CD4-positive, alpha-beta T cell treated with Interleukin-6 at 100 ng/mL for 8 hours (primary cell): Measurements from ENCODE around the gene GPR82.
"Not testable (repeated sequence)": the region's sequence is repeated elsewhere in the genome, so short reads cannot be mapped to it uniquely, and the experiment has no call there.

ENCODE experiments used
- DNase-seq: peaks from one replicate; pipeline ENCODE4 v3.0.0-alpha.2; 2020; ENCODE audit warnings: mixed read lengths, low spot score

The GPR82 gene

GRCh38 chrX:41719610-41720009, 4.4 kb upstream of the GPR82 start:
- DNase-seq, result not testable (repeated sequence)

DNA sequence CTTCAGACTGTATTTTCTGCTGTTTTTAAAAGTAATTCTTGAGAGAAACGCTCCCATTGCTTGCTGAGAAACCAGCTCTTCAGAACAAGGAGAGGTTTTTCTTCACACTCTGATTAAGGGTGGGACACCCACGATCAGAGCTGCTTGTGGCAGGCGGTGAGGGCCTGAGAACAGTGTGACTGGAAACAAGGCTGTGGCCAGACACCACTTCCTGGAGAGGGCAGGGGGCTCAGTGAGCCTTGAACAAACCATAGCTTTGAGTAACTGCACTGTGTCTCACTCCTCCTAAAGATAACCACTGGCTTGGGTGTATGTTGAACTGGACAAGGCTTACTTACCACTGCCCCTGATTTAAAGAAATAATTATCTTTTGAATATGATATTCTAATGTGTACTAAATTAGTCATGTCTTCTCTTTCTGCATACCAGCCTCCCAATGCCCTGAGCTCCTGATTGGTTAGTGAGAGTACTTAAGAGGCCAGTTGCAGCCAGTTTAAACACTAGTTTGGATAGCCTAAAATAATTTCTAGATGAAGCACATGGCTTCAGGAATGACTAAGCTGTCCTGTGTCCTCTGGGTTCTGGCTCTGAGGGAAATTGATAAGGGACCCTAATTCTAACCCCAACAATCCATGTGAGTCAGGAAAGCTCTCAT, 3.7 kb upstream of the GPR82 start:
- peak; percentile 27 for DNase-seq

DNA sequence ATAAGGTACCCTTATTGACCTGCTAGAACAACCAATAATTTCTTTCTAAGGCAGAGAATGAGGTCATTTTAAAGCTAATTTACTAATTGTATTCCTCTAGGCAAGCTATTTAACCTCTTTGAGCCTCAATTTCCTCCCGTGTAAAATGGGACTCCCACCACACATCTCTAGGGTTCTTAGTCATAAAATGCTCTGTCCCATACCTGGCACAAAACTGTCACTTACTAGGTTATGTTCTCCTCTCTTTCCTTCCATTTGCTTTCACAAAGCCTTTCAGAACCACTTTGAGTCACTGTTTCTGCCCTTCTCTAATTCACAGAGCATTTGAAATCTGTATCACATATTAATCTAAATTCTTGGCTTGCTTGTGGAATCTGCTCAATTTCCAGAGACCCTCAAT, 2.4 kb upstream of the GPR82 start:
- no peak for DNase-seq

DNA sequence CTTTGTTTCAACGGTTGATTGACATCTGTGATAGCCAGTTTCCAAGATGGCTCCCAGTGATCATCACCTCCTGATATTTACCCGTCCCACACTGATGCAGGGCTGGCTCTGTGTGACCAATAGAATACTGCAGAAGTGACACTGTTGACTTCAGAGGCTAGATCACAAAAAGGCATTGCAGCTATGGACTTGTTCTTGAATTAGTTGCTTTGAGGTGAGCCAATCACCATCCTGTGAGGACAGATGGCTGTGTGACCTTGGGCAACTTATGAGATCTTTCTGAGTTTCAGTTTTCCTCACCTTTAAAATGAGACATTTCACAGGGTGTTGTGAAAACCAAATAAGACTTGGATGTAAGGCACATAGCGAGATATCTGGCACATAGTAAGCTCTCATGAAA, 1.8 kb upstream of the GPR82 start:
- no peak for DNase-seq

GRCh38 chrX:41722816-41723618, 964 bp upstream of the GPR82 start:
- no peak for DNase-seq

DNA sequence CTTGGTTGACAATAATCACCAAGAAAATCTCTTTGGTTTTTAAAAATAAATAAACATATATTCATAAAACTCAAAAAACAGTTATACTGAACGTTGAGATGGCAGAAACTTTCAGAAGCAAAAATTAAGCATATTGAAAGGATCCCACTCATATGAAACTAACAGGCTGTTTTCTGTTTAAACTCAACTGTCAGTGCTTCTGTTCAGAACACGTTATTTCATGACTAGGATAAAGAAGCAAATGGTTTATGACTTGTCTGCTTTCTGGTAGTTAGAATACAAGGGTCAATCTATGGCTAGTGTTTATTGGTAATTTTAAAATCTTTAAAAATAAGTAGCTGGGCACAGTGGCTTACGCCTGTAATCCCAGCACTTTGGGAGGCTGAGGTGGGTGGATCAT, 4.1 kb downstream of the GPR82 start:
- no peak for DNase-seq

DNA sequence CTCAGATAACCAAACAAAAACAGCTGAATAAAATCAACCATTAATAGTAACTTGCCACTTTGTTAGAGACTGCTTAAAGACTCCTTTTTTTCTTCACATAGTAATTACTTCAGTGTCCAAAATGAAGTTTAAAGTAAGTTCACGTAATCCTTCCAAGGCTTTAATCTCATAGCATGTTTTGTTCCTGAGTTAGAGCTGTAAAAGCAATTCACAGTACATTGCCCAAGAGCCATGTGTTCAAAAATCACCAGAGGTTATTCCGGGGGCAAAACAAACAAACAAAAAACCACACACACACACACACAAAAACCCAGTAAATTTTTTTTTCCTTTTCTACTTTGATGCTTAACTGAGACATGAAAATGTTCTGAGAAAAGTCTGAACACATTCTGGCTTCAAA, 6.1 kb downstream of the GPR82 start:
- no peak for DNase-seq

- no peak for DNase-seq
Measured at GRCh38 chrX:41732260-41732659, 8.3 kb downstream of the GPR82 start.

- DNase-seq, result no peak
Measured at GRCh38 chrX:41733939-41734338, 10.0 kb downstream of the GPR82 start.

GRCh38 chrX:41734530-41734929, 10.5 kb downstream of the GPR82 start:
- DNase-seq, result no peak

- no peak for DNase-seq
Measured at GRCh38 chrX:41737065-41737464, 13.1 kb downstream of the GPR82 start.

DNA sequence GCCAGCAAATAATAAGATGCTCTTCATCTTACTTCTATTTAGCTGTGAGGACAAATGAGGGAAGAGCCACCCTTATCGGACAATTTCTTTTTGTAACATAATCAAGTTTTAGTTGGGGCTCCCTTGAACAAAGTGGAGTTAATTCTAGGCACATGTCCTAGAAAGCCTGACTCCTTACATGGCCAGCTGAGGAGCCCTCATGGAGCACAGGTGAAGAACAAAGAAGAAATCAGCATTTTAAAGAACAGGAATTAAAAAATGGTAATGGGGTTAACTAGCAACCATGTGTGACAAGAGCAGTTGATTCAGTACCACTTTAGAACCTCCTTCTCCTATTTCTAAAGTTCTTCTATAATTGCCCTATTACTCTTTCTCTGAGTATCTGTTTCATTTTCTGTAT, 15.9 kb downstream of the GPR82 start:
- DNase-seq, result no peak

DNA sequence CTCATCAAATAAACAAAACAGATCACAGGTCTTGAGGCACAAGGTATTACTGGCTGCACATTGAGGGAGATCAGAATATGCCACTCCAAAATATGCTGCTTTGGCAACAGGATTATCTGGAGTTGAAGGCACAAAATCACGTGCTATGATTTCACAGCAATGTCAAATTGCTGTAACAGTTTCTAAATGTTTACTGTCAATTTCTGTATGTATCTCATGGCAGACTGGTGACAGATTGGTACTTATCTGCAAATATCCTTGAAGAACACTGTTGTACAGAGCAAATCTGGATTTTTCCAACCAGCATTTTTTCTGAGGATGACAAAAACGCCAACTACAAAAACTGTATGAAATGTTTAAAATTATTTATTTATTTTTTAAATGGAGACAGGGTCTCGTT, 26.7 kb downstream of the GPR82 start:
- no peak for DNase-seq

- no peak for DNase-seq
Measured at GRCh38 chrX:41758401-41758800, 34.4 kb downstream of the GPR82 start.

- DNase-seq, result no peak
Measured at GRCh38 chrX:41759817-41760216, 35.8 kb downstream of the GPR82 start.

DNA sequence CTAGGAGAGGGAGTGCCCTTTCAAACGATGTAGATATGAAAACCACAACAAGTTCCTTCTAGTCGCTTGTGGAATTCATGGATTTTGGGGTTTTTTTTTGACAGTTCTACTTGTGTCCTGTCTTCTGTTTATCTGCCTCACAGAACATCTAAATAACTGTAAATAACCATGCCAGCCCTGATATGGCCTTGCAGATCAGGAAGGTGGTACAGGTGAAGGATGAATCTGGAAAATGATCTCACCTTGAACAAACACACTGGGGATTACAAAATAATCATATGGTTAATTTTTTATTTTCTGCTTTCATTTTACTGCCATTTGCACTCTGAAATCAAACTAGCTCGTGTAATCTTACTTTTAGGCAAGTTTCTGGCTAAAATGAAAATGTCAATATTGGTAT, 37.2 kb downstream of the GPR82 start:
- DNase-seq, result no peak

GRCh38 chrX:41761702-41762101, 37.7 kb downstream of the GPR82 start:
- DNase-seq, result no peak

- no peak for DNase-seq
Measured at GRCh38 chrX:41779030-41779564, 55.1 kb downstream of the GPR82 start.
